ENCODE data around the gene PIK3C2G. TPM values are rescaled to one million over a fixed set of nuclear protein-coding genes. Genes with fewer than 3 reads are reported as not detected.

PIK3C2G gene
- total and polyA plus RNA-seq, 4 donors, result 0.11 to 4.8 (median 0.74) TPM; not detected in 1

DNA sequence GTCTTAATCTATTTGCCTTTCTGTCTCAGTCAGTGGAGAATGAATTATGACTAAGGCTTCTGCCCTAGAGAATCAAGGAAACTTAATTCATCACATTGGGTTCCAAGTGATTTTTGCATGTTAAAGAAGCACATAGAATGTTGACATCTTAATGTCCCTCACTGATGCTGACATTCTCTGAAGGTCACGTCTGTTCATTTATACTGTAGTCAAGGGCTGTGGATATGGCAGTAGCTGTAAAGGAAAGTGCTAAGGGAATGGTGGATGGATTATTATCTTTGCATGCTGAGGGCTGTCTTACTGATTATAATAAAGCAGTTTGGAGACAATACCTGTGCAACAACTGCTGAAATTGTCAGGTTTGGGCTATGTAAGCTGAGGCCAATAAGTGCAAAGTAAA lies 315.3 kb downstream of the PIK3C2G start:
- H3K4me1 ChIP-seq (ENCODE audit: control insufficient read depth in 5 of 5, insufficient read depth in 5 of 5, low read length in 5 of 5), result peaks cover 0 to 7% (median 0%) of the 10 kb centered on the region in 5 donors
- H3K4me3 ChIP-seq, result no peak overlapping the region
- TF ChIP-seq CTCF (IDR thresholded peaks at IDR 0.05; ENCODE audit: control extremely low read depth, extremely low read depth), result no peak
- H3K9ac ChIP-seq (ENCODE audit: insufficient read depth in 1 of 2, low read length in 2 of 2), result no peak overlapping the region
- H3K27ac ChIP-seq (ENCODE audit: low read depth in 1 of 2, low read length in 1 of 2), result no peak overlapping the region
- ATAC-seq (ENCODE audit: insufficient read depth, low FRiP score) (no peak), DNase-seq (no peak)
- no peaks in the 10 kb centered on the region for H3K36me3 ChIP-seq (ENCODE audit: control insufficient read depth in 4 of 4, insufficient read depth in 4 of 4, low read length in 4 of 4)
- H3K27me3 ChIP-seq (ENCODE audit: control insufficient read depth in 3 of 3, insufficient read depth in 3 of 3, low read length in 2 of 3), result no peaks in the 10 kb centered on the region
- H3K9me3 ChIP-seq (ENCODE audit: control insufficient read depth in 4 of 4, insufficient read depth in 3 of 4, low read length in 3 of 4), result no peaks in the 10 kb centered on the region
- WGBS, 2 donors, result 79 to 91% methylated on average over 1 of the region's 1 CpG

DNA sequence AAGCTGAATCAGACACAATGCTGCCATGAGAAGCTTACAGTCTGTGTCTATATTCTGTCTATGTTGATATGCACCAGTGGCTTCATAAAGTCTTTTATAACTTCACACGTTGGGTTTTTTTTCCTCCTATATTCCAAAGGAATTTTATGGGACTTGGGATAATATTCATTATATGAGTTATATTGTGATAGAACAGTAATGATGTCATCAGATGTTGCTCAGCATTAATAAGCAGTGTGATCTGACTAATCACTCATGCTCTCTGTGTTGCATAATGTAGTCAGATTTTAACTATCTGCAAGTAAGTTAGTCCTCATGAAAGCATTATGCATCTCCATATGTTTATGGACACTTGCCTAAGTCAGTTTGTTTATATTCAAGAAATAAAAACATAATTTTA lies 316.9 kb downstream of the PIK3C2G start:
- Histone ChIP-seq H3K27me3 (ENCODE audit: control insufficient read depth in 3 of 3, insufficient read depth in 3 of 3, low read length in 2 of 3) (no peaks in the 10 kb centered on the region), H3K27ac (ENCODE audit: low read depth in 1 of 2, low read length in 1 of 2) (no peak overlapping the region), H3K4me1 (ENCODE audit: control insufficient read depth in 5 of 5, insufficient read depth in 5 of 5, low read length in 5 of 5) (peaks cover 0 to 7% (median 0%) of the 10 kb centered on the region in 5 donors), H3K36me3 (ENCODE audit: control insufficient read depth in 4 of 4, insufficient read depth in 4 of 4, low read length in 4 of 4) (no peaks in the 10 kb centered on the region), H3K4me3 (no peak overlapping the region), H3K9ac (ENCODE audit: insufficient read depth in 1 of 2, low read length in 2 of 2) (no peak overlapping the region), H3K9me3 (ENCODE audit: control insufficient read depth in 4 of 4, insufficient read depth in 3 of 4, low read length in 3 of 4) (no peaks in the 10 kb centered on the region)
- WGBS, 2 donors, result 64 to 87% methylated on average over 1 of the region's 1 CpG
- TF ChIP-seq CTCF (IDR thresholded peaks at IDR 0.05; ENCODE audit: control extremely low read depth, extremely low read depth), result no peak
- ATAC-seq (ENCODE audit: insufficient read depth, low FRiP score) (no peak), DNase-seq (peak in 1 of 3 donors; percentile 11)

DNA sequence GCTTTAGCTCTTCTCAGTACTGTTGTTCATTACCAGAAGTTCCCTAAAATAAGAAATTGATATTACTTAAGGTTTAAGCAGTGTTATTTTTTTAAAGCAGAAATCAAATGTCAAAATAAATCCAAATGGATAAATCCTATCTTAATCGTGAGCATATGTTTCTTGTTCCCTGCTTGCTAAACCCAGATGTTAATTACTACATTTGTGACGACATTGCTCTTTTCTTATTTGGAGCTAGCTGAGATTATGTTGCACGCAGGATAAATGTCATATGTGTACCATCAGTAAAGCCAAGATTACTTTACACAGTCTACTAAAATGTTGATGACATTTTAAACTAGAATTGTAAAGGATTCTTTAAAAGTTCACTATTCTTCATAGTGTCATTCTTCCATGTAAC lies 319.0 kb downstream of the PIK3C2G start:
- DNase-seq (peak in 2 of 3 donors; percentile 69 to 76), ATAC-seq (ENCODE audit: insufficient read depth, low FRiP score) (no peak)
- no peaks in the 10 kb centered on the region for H3K36me3 ChIP-seq (ENCODE audit: control insufficient read depth in 4 of 4, insufficient read depth in 4 of 4, low read length in 4 of 4)
- H3K9me3 ChIP-seq (ENCODE audit: control insufficient read depth in 4 of 4, insufficient read depth in 3 of 4, low read length in 3 of 4), result peaks cover 0 to 3% (median 0%) of the 10 kb centered on the region in 4 donors
- H3K9ac ChIP-seq (ENCODE audit: insufficient read depth in 1 of 2, low read length in 2 of 2), result no peak overlapping the region
- H3K27me3 ChIP-seq (ENCODE audit: control insufficient read depth in 3 of 3, insufficient read depth in 3 of 3, low read length in 2 of 3), result no peaks in the 10 kb centered on the region
- peaks cover 0 to 7% (median 0%) of the 10 kb centered on the region in 5 donors for H3K4me1 ChIP-seq (ENCODE audit: control insufficient read depth in 5 of 5, insufficient read depth in 5 of 5, low read length in 5 of 5)
- no peak overlapping the region for H3K4me3 ChIP-seq
- H3K27ac ChIP-seq (ENCODE audit: low read depth in 1 of 2, low read length in 1 of 2), result no peak overlapping the region
- no peak for TF ChIP-seq CTCF (IDR thresholded peaks at IDR 0.05; ENCODE audit: control extremely low read depth, extremely low read depth)
- 81% methylated on average over 3 of the region's 3 CpGs for WGBS, 2 donors

DNA sequence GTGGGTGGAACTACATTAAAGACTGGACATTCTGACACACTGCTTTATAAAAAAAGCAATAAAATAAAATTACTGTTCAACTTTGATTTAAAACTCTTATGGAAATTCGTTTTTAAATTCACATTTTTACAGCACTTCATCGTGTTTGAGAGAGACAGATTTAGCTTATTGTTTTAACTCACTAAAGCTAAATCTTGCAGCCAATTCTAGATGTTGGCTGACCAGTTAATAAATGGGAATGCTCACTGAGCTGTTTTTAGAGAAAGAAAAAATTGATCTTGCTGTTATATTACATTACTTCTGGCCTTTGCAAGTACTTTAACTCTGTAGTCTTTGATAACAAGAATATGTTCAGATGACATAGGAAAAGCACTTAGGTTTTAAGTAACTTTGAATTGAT lies 319.4 kb downstream of the PIK3C2G start:
- Histone ChIP-seq H3K9me3 (ENCODE audit: control insufficient read depth in 4 of 4, insufficient read depth in 3 of 4, low read length in 3 of 4) (peaks cover 0 to 3% (median 0%) of the 10 kb centered on the region in 4 donors), H3K36me3 (ENCODE audit: control insufficient read depth in 4 of 4, insufficient read depth in 4 of 4, low read length in 4 of 4) (no peaks in the 10 kb centered on the region), H3K9ac (ENCODE audit: insufficient read depth in 1 of 2, low read length in 2 of 2) (no peak overlapping the region), H3K4me1 (ENCODE audit: control insufficient read depth in 5 of 5, insufficient read depth in 5 of 5, low read length in 5 of 5) (peaks cover 0 to 7% (median 0%) of the 10 kb centered on the region in 5 donors), H3K27me3 (ENCODE audit: control insufficient read depth in 3 of 3, insufficient read depth in 3 of 3, low read length in 2 of 3) (no peaks in the 10 kb centered on the region), H3K27ac (ENCODE audit: low read depth in 1 of 2, low read length in 1 of 2) (no peak overlapping the region), H3K4me3 (no peak overlapping the region)
- no peak for ATAC-seq (ENCODE audit: insufficient read depth, low FRiP score)
- WGBS, 2 donors, result 56 to 79% methylated on average over 2 of the region's 2 CpGs
- peak in 2 of 3 donors; percentile 32 to 48 for DNase-seq
- no peak for TF ChIP-seq CTCF (IDR thresholded peaks at IDR 0.05; ENCODE audit: control extremely low read depth, extremely low read depth)

Data from lung (tissue), 12 donors.